Immature natural killer cell (primary cell): Measurements from ENCODE around the gene FNDC3B. TPM values are rescaled to one million over a fixed set of nuclear protein-coding genes. Genes with fewer than 3 reads are reported as not detected.

Experiments
- DNase-seq, 3 donors: peaks; one replicate each; pipeline ENCODE4 v3.0.0; 2022; ENCODE audit warnings: mixed read lengths in 1 of 3
- H3K27ac Mint-ChIP-seq, 6 donors: one replicate each; pipeline ENCODE4 v1.8.0; 2020; ENCODE audit warnings: mixed read lengths in 6 of 6, mild to moderate bottlenecking in 5 of 6, inconsistent platforms in 4 of 6, moderate library complexity in 3 of 6
- H3K27me3 Mint-ChIP-seq, 3 donors: one replicate each; pipeline ENCODE4 v1.8.0; 2020 to 2021; ENCODE audit warnings: low read depth in 3 of 3, mild to moderate bottlenecking in 3 of 3, mixed read lengths in 3 of 3, moderate library complexity in 3 of 3, inconsistent platforms in 1 of 3
- H3K36me3 Mint-ChIP-seq, 3 donors: one replicate each; pipeline ENCODE4 v1.8.0; 2020; ENCODE audit warnings: mixed read lengths in 3 of 3, inconsistent platforms in 2 of 3, mild to moderate bottlenecking in 2 of 3
- H3K4me1 Mint-ChIP-seq, 2 donors: one replicate each; pipeline ENCODE4 v1.8.0; 2020; ENCODE audit warnings: inconsistent platforms in 2 of 2, mild to moderate bottlenecking in 2 of 2, mixed read lengths in 2 of 2, moderate library complexity in 1 of 2
- H3K4me3 Mint-ChIP-seq, 5 donors: one replicate each; pipeline ENCODE4 v1.8.0; 2020; ENCODE audit warnings: mild to moderate bottlenecking in 5 of 5, mixed read lengths in 5 of 5, inconsistent platforms in 3 of 5, moderate library complexity in 3 of 5
- H3K9me3 Mint-ChIP-seq, 6 donors: one replicate each; pipeline ENCODE4 v1.8.0; 2020; ENCODE audit warnings: mild to moderate bottlenecking in 6 of 6, mixed read lengths in 6 of 6, inconsistent platforms in 4 of 6, moderate library complexity in 3 of 6
- polyA plus RNA-seq, 3 donors: library from polyadenylated mRNA; unstranded; fragments of 300-500 nt; fragmentation: Illumina TruSeq; gene quantifications; one replicate each; pipeline ENCODE4 v1.2.3, GENCODE V29; 2021

FNDC3B gene
- polyA plus RNA-seq, 3 donors from 2014 or later = 19.7 to 46.1 (median 24.4) TPM

GRCh38 chr3:172310428-172310760 is 271.0 kb downstream of the FNDC3B start:
- Mint-ChIP-seq H3K36me3 (peaks cover 29 to 65% (median 30%) of the 10 kb centered on the region in 3 donors), H3K4me1 (peaks cover 7 to 15% of the 10 kb centered on the region in 2 donors), H3K27ac (peak overlapping the region in 3 of 6 donors; percentile 1 to 19 (median 12)), H3K4me3 (no peak overlapping the region), H3K27me3 (peaks cover 0 to 12% (median 0%) of the 10 kb centered on the region in 3 donors), H3K9me3 (no peaks in the 10 kb centered on the region)
- DNase-seq = no peak

- Mint-ChIP-seq H3K27me3 (peaks cover 0 to 14% (median 2%) of the 10 kb centered on the region in 3 donors), H3K36me3 (peaks cover 26 to 65% (median 29%) of the 10 kb centered on the region in 3 donors), H3K9me3 (no peaks in the 10 kb centered on the region), H3K27ac (peak overlapping the region in 1 of 6 donors; percentile 50), H3K4me1 (peaks cover 7 to 15% of the 10 kb centered on the region in 2 donors), H3K4me3 (no peak overlapping the region)
- no peak for DNase-seq
Measured at GRCh38 chr3:172311217-172311616, 271.8 kb downstream of the FNDC3B start.

- Mint-ChIP-seq H3K9me3 (no peaks in the 10 kb centered on the region), H3K27me3 (peaks cover 0 to 17% (median 2%) of the 10 kb centered on the region in 3 donors), H3K36me3 (peaks cover 25 to 66% (median 29%) of the 10 kb centered on the region in 3 donors), H3K27ac (peak overlapping the region in 1 of 6 donors; percentile 55), H3K4me3 (no peak overlapping the region), H3K4me1 (peaks cover 9 to 15% of the 10 kb centered on the region in 2 donors)
- no peak for DNase-seq
Measured at GRCh38 chr3:172312001-172312400, 272.6 kb downstream of the FNDC3B start.

GRCh38 chr3:172312711-172313110 is 273.3 kb downstream of the FNDC3B start:
- no peaks in the 10 kb centered on the region for H3K9me3 Mint-ChIP-seq
- no peak for DNase-seq
- H3K27ac Mint-ChIP-seq = peak overlapping the region in 2 of 6 donors; percentile 63 to 74
- peaks cover 19 to 62% (median 23%) of the 10 kb centered on the region in 3 donors for H3K36me3 Mint-ChIP-seq
- no peak overlapping the region for H3K4me3 Mint-ChIP-seq
- H3K4me1 Mint-ChIP-seq = peaks cover 10 to 18% of the 10 kb centered on the region in 2 donors
- peaks cover 0 to 17% (median 2%) of the 10 kb centered on the region in 3 donors for H3K27me3 Mint-ChIP-seq

- Mint-ChIP-seq H3K9me3 (no peaks in the 10 kb centered on the region), H3K4me1 (peaks cover 11 to 28% of the 10 kb centered on the region in 2 donors), H3K4me3 (no peak overlapping the region), H3K27me3 (peaks cover 0 to 17% (median 2%) of the 10 kb centered on the region in 3 donors), H3K27ac (no peak overlapping the region), H3K36me3 (peaks cover 14 to 60% (median 22%) of the 10 kb centered on the region in 3 donors)
- no peak for DNase-seq
Measured at GRCh38 chr3:172313671-172314070, 274.3 kb downstream of the FNDC3B start.

- H3K36me3 Mint-ChIP-seq = peaks cover 14 to 60% (median 20%) of the 10 kb centered on the region in 3 donors
- DNase-seq = no peak
- H3K27ac Mint-ChIP-seq = peak overlapping the region in 3 of 6 donors; percentile 2 to 55 (median 37)
- peaks cover 13 to 28% of the 10 kb centered on the region in 2 donors for H3K4me1 Mint-ChIP-seq
- no peak overlapping the region for H3K4me3 Mint-ChIP-seq
- H3K9me3 Mint-ChIP-seq = no peaks in the 10 kb centered on the region
- H3K27me3 Mint-ChIP-seq = peaks cover 0 to 15% (median 2%) of the 10 kb centered on the region in 3 donors
Measured at GRCh38 chr3:172314591-172315160, 275.3 kb downstream of the FNDC3B start.

- peak overlapping the region in 1 of 6 donors; percentile 12 for H3K27ac Mint-ChIP-seq
Measured at GRCh38 chr3:172315401-172316091, 276.2 kb downstream of the FNDC3B start.

GRCh38 chr3:172316758-172317157 is 277.4 kb downstream of the FNDC3B start:
- Mint-ChIP-seq H3K9me3 (no peaks in the 10 kb centered on the region), H3K36me3 (peaks cover 10 to 44% (median 10%) of the 10 kb centered on the region in 3 donors), H3K27ac (peak overlapping the region in 1 of 6 donors; percentile 28)

More at GRCh38 chr3:172315401-172316091, 276.2 kb downstream of the FNDC3B start:
- H3K36me3 Mint-ChIP-seq = peaks cover 11 to 53% (median 14%) of the 10 kb centered on the region in 3 donors
- H3K4me3 Mint-ChIP-seq = no peak overlapping the region
- H3K9me3 Mint-ChIP-seq = no peaks in the 10 kb centered on the region
- H3K4me1 Mint-ChIP-seq = peaks cover 12 to 31% of the 10 kb centered on the region in 2 donors
- no peak for DNase-seq
- peaks cover 0 to 14% (median 2%) of the 10 kb centered on the region in 3 donors for H3K27me3 Mint-ChIP-seq

GRCh38 chr3:172317481-172317880 is 278.1 kb downstream of the FNDC3B start:
- Mint-ChIP-seq H3K4me1 (peaks cover 12 to 28% of the 10 kb centered on the region in 2 donors), H3K9me3 (no peaks in the 10 kb centered on the region), H3K27me3 (peaks cover 0 to 14% (median 2%) of the 10 kb centered on the region in 3 donors), H3K27ac (no peak overlapping the region), H3K36me3 (peaks cover 4 to 42% (median 10%) of the 10 kb centered on the region in 3 donors), H3K4me3 (no peak overlapping the region)
- DNase-seq = no peak

More at GRCh38 chr3:172316758-172317157, 277.4 kb downstream of the FNDC3B start:
- Mint-ChIP-seq H3K4me1 (peaks cover 12 to 34% of the 10 kb centered on the region in 2 donors), H3K27me3 (peaks cover 0 to 13% (median 2%) of the 10 kb centered on the region in 3 donors), H3K4me3 (no peak overlapping the region)
- DNase-seq = no peak

- DNase-seq = no peak
- peaks cover 8 to 42% (median 10%) of the 10 kb centered on the region in 3 donors for H3K36me3 Mint-ChIP-seq
- H3K4me1 Mint-ChIP-seq = peaks cover 10 to 31% of the 10 kb centered on the region in 2 donors
- H3K27me3 Mint-ChIP-seq = peaks cover 0 to 14% (median 2%) of the 10 kb centered on the region in 3 donors
- no peak overlapping the region for H3K4me3 Mint-ChIP-seq
- H3K27ac Mint-ChIP-seq = peak overlapping the region; percentile 11 to 70 (median 32)
- no peaks in the 10 kb centered on the region for H3K9me3 Mint-ChIP-seq
Measured at GRCh38 chr3:172317984-172318383, 278.6 kb downstream of the FNDC3B start.

GRCh38 chr3:172319595-172319994 is 280.2 kb downstream of the FNDC3B start:
- H3K4me3 Mint-ChIP-seq = no peak overlapping the region
- peaks cover 8 to 48% (median 18%) of the 10 kb centered on the region in 3 donors for H3K36me3 Mint-ChIP-seq
- no peak for DNase-seq
- H3K9me3 Mint-ChIP-seq = no peaks in the 10 kb centered on the region
- H3K27me3 Mint-ChIP-seq = peaks cover 0 to 16% (median 2%) of the 10 kb centered on the region in 3 donors
- peaks cover 7 to 38% of the 10 kb centered on the region in 2 donors for H3K4me1 Mint-ChIP-seq
- peak overlapping the region in 2 of 6 donors; percentile 48 to 67 for H3K27ac Mint-ChIP-seq

GRCh38 chr3:172320468-172320867 is 281.1 kb downstream of the FNDC3B start:
- Mint-ChIP-seq H3K4me1 (peaks cover 10 to 37% of the 10 kb centered on the region in 2 donors), H3K9me3 (no peaks in the 10 kb centered on the region)

GRCh38 chr3:172321035-172321434 is 281.7 kb downstream of the FNDC3B start:
- H3K4me3 Mint-ChIP-seq = no peak overlapping the region
- H3K4me1 Mint-ChIP-seq = peaks cover 10 to 37% of the 10 kb centered on the region in 2 donors
- no peaks in the 10 kb centered on the region for H3K9me3 Mint-ChIP-seq
- peaks cover 11 to 57% (median 24%) of the 10 kb centered on the region in 3 donors for H3K36me3 Mint-ChIP-seq
- DNase-seq = no peak
- H3K27me3 Mint-ChIP-seq = peaks cover 0 to 10% (median 2%) of the 10 kb centered on the region in 3 donors
- H3K27ac Mint-ChIP-seq = peak overlapping the region in 3 of 6 donors; percentile 4 to 59 (median 51)

More at GRCh38 chr3:172320468-172320867, 281.1 kb downstream of the FNDC3B start:
- DNase-seq = no peak
- Mint-ChIP-seq H3K27me3 (peaks cover 0 to 11% (median 2%) of the 10 kb centered on the region in 3 donors), H3K36me3 (peaks cover 10 to 53% (median 21%) of the 10 kb centered on the region in 3 donors), H3K27ac (peak overlapping the region in 2 of 6 donors; percentile 59 to 72), H3K4me3 (no peak overlapping the region)
